ENCODE results near the gene ASB2. TPM values are rescaled to one million over a fixed set of nuclear protein-coding genes. Genes with fewer than 3 reads are reported as not detected.
A peak's percentile ranks its signal among the peaks of the same experiment; 100 is the strongest.

ASB2 gene
- total and polyA plus RNA-seq, 2 of the 4 experiments (the other 2 are of a cell fraction) = 0.54 to 0.77 TPM

GRCh38 chr14:94022532-94023411 lies 46.4 kb upstream of the ASB2 start:
- Histone ChIP-seq H2BK15ac (ENCODE audit: low read depth, low read length) (no peak overlapping the region), H4K20me1 (ENCODE audit: insufficient read depth, low read length) (no peaks in the 10 kb centered on the region), H4K91ac (ENCODE audit: insufficient read depth, low read depth, low read length) (no peak overlapping the region), H3K23ac (ENCODE audit: low read depth, low read length) (no peak overlapping the region), H2AK9ac (replicated peaks; ENCODE audit: low read depth, low read length, poor library complexity) (no peak overlapping the region), H2AFZ (replicated peaks; ENCODE audit: low read length, poor library complexity) (no peak overlapping the region), H2BK20ac (ENCODE audit: low read depth, low read length) (no peak overlapping the region), H2BK120ac (ENCODE audit: low read depth, low read length) (no peak overlapping the region), H3K9ac (ENCODE audit: low read depth, low read length) (no peak overlapping the region), H3K27me3 (ENCODE audit: control insufficient read depth, insufficient read depth, low read length) (peaks cover 7% of the 10 kb centered on the region), H3K36me3 (ENCODE audit: control insufficient read depth, insufficient read depth, low read length) (no peaks in the 10 kb centered on the region), H4K5ac (ENCODE audit: low read depth, low read length) (no peak overlapping the region), H3K18ac (ENCODE audit: low read depth, low read length) (no peak overlapping the region), H3K4me1 (ENCODE audit: control insufficient read depth, insufficient read depth, low read length) (no peaks in the 10 kb centered on the region), H3K27ac (ENCODE audit: insufficient read depth, low read length) (no peak overlapping the region), H4K8ac (ENCODE audit: low read depth in 2 of 2, low read length in 2 of 2) (no peak overlapping the region), H3K79me1 (ENCODE audit: low read depth in 1 of 2, low read length in 2 of 2) (0 out of 4 replicates have a peak, but pooled peaks cover 0 to 4% of the 10 kb centered on the region in 2 experiments), H3K4me3 (ENCODE audit: insufficient read depth, low read depth, low read length) (no peak overlapping the region), H3K4ac (ENCODE audit: low read depth, low read length) (no peak overlapping the region), H3K56ac (ENCODE audit: extremely low read depth, insufficient read depth, low read length) (no peak overlapping the region), H3K14ac (replicated peaks; ENCODE audit: low read depth, low read length) (no peak overlapping the region), H2AK5ac (ENCODE audit: low read depth, low read length) (no peak overlapping the region), H3K9me1 (ENCODE audit: insufficient read depth, low read length) (0 out of 2 replicates have a peak, but pooled peaks cover 5% of the 10 kb centered on the region), H3K4me2 (ENCODE audit: low read depth, low read length) (no peak overlapping the region), H2BK5ac (ENCODE audit: low read depth, low read length, poor library complexity, severe bottlenecking) (no peak overlapping the region), H3K9me3 (ENCODE audit: control insufficient read depth, insufficient read depth, low read length) (no peaks in the 10 kb centered on the region)
- no CpG with 5 or more reads among the region's 10 CpGs for WGBS, 2 experiments (ENCODE audit: extremely low coverage in 2 of 2, insufficient read length in 1 of 2)
- dilution Hi-C loops (cut with HindIII; ENCODE audit: low sequenced_read_pairs, unreplicated experiment) (no loop called here), intact Hi-C loops (cut with micrococcal nuclease) (no loop called here), in situ Hi-C loops (cut with MboI; ENCODE audit: low sequenced_read_pairs) (no loop called here)
- no peak for DNase-seq
- TF ChIP-seq RCOR1 (IDR thresholded peaks at IDR 0.05; ENCODE audit: insufficient replicate concordance, low read length) (no peak), CTCF (conservative IDR thresholded peaks at IDR 0.05; ENCODE audit: low read depth, low read length) (no peak), MAFK (IDR thresholded peaks at IDR 0.05; ENCODE audit: low read depth, low read length) (no peak), FOS (IDR thresholded peaks at IDR 0.05; ENCODE audit: low read depth, low read length) (no peak), RFX5 (IDR thresholded peaks at IDR 0.05; ENCODE audit: low read depth, low read length) (no peak), CEBPB (IDR thresholded peaks at IDR 0.05; ENCODE audit: low read depth, low read length) (peak; percentile 28; the same call in 1 of the 2 replicates), RAD21 (IDR thresholded peaks at IDR 0.05; ENCODE audit: low read length) (no peak)
- ChIA-PET CTCF (no interaction called here), POLR2A (ENCODE audit: unreplicated experiment) (no interaction called here)
- BruUV-seq (replicated peaks) = no TSS peak
- ATAC-seq (ENCODE audit: low read depth) = no peak

Data from IMR-90 (cell line).